GM19035 (cell line): ENCODE data around the gene TRIM28.
"Not testable (repeated sequence)": the region's sequence is repeated elsewhere in the genome, so short reads cannot be mapped to it uniquely, and the experiment has no call there.

Experiments used
- ATAC-seq: cut with Tn5 transposase; IDR thresholded peaks from one replicate; pipeline ENCODE4 v1.9.1; 2021; ENCODE audit not compliant: unreplicated experiment

TRIM28 gene

GRCh38 chr19:58575183-58576041 is 31.5 kb downstream of the TRIM28 start:
- ATAC-seq: peak; percentile 42

GRCh38 chr19:58577581-58577980 is 33.7 kb downstream of the TRIM28 start:
- ATAC-seq: not testable (repeated sequence)

- no peak for ATAC-seq
Measured at GRCh38 chr19:58578012-58578925, 34.4 kb downstream of the TRIM28 start.

GRCh38 chr19:58579473-58580142 is 35.7 kb downstream of the TRIM28 start:
- no peak for ATAC-seq

- peak; percentile 61 for ATAC-seq
Measured at GRCh38 chr19:58581227-58582141, 37.6 kb downstream of the TRIM28 start.

- ATAC-seq: no peak
Measured at GRCh38 chr19:58582985-58583384, 39.1 kb downstream of the TRIM28 start.

GRCh38 chr19:58584498-58585441 is 40.9 kb downstream of the TRIM28 start:
- ATAC-seq: no peak

GRCh38 chr19:58585442-58586132 is 41.7 kb downstream of the TRIM28 start:
- no peak for ATAC-seq

GRCh38 chr19:58586133-58586765 is 42.4 kb downstream of the TRIM28 start:
- no peak for ATAC-seq
